Psoas muscle (tissue), 8 donors: ENCODE measurements around the gene PGC. TPM values are rescaled to one million over a fixed set of nuclear protein-coding genes. Genes with fewer than 3 reads are reported as not detected.

Experiments
- ATAC-seq, 4 donors: fragments of 200-7000 bp; cut with Tn5 transposase; one replicate each; pipeline ENCODE4 v1.9.1; 2020; ENCODE audit warnings: moderate library complexity in 3 of 4, mild to moderate bottlenecking in 2 of 4
- DNase-seq, 2 donors: peaks; one replicate each; pipeline ENCODE4 v3.0.0-alpha.2; 2020
- H3K27ac ChIP-seq: fragments of 200-600 bp; one replicate; pipeline ENCODE4 v1.8.0; 2022
- H3K27me3 ChIP-seq, 3 donors: fragments of 200-600 bp in 1 of 3; one replicate each; pipeline versions ENCODE4 v1.6.1 to v1.8.0; 2013 to 2022; ENCODE audit warnings: low read length in 2 of 3, mild to moderate bottlenecking in 2 of 3, moderate library complexity in 1 of 3; ENCODE audit not compliant: insufficient read depth in 3 of 3
- H3K36me3 ChIP-seq, 2 donors: fragments of 200-600 bp in 1 of 2; one replicate each; pipeline versions ENCODE4 v1.6.1 to v1.8.0; 2013 to 2022; ENCODE audit warnings: low read depth in 1 of 2, mild to moderate bottlenecking in 1 of 2, moderate library complexity in 1 of 2; ENCODE audit not compliant: insufficient read depth in 1 of 2
- H3K4me1 ChIP-seq: fragments of 200-600 bp; one replicate; pipeline ENCODE4 v1.8.0; 2022
- H3K4me3 ChIP-seq: fragments of 200-600 bp; one replicate; pipeline ENCODE4 v1.8.0; 2022; ENCODE audit warnings: mild to moderate bottlenecking
- H3K9me3 ChIP-seq: fragments of 200-600 bp; one replicate; pipeline ENCODE4 v1.8.0; 2022
- CTCF ChIP-seq: fragments of 200-600 bp; IDR thresholded peaks from one replicate; pipeline ENCODE4 v1.8.0; 2022; ENCODE audit warnings: antibody characterized with exemption
- WGBS, 3 donors: extraction: QIAGEN DNeasy Blood & Tissue Kit; methylation state at CpG; one replicate each; pipeline versions ENCODE4 v1.1.6 to v1.1.7; 2013; 5-methylcytosine and 5-hydroxymethylcytosine counted together
- intact Hi-C, 2 donors: fragments of 100-400 bp; cut with DNase I; formaldehyde crosslinking; loops; one replicate each; pipeline versions ENCODE4 v1.11.0 to v1.14.2; 2022
- polyA plus RNA-seq, 3 donors: library from polyadenylated mRNA; stranded (reverse); fragments of 200-250 nt; gene quantifications; one replicate each; pipeline ENCODE4 v1.2.3, GENCODE V29; 2013
- total RNA-seq, 4 donors: library from RNA; stranded (reverse); fragmentation: NEBNext Ultra II Directional in 2 of 4; extraction: Animal tissue kit (Norgen Biotek cat#: 25700) in 2 of 4; gene quantifications; one replicate each; pipeline versions ENCODE4 v1.2.1 to v1.2.4, GENCODE V29; 2021 to 2023
- donor health status: healthy with polysubstance abuse.
- donor health status: DM: no; HTN: no; CAD: no; lungs with moderate emphysema.
- donor health status: Bipolar disorder and iron deficiency.
- donor health status: healthy.
- donor health status: DM: yes; HTN: yes; CAD: no.
- donor health status: DM: no; HTN: no; CAD: no.
- donor health status: DM: no; HTN: no; CAD: no.
- donor health status: DM: yes; HTN: yes; CAD: no.

The PGC gene
- total and polyA plus RNA-seq, 7 donors, result 0.48 to 1.0 TPM; not detected in 5

GRCh38 chr6:41731561-41732086 is 15.6 kb downstream of the PGC start:
- H3K27ac ChIP-seq, result peak overlapping the region; percentile 96
- H3K36me3 ChIP-seq, result peaks cover 0 to 6% of the 10 kb centered on the region in 2 donors
- intact Hi-C loops, result loop anchor here in 1 of 2 donors (2.0 kb wide), 1 partner anchor 25 kb away; no protein-coding TSS in a partner anchor
- peaks cover 68% of the 10 kb centered on the region for H3K4me1 ChIP-seq
- no peak for TF ChIP-seq CTCF
- no peaks in the 10 kb centered on the region for H3K9me3 ChIP-seq
- 66 to 86% (median 69%) methylated on average over 7 of the region's 7 CpGs for WGBS, 3 donors
- ATAC-seq (no peak), DNase-seq (peak in 1 of 2 donors; percentile 12)
- no peaks in the 10 kb centered on the region for H3K27me3 ChIP-seq
- peak overlapping the region; percentile 88 for H3K4me3 ChIP-seq

GRCh38 chr6:41730531-41731436 is 16.4 kb downstream of the PGC start:
- intact Hi-C loops, result loop anchor here in 1 of 2 donors (2.0 kb wide), 1 partner anchor 24 kb away; no protein-coding TSS in a partner anchor
- ATAC-seq, result peak in 1 of 4 donors; percentile 23
- Histone ChIP-seq H3K4me3 (peak overlapping the region; percentile 88), H3K36me3 (peaks cover 0 to 6% of the 10 kb centered on the region in 2 donors), H3K4me1 (peaks cover 74% of the 10 kb centered on the region), H3K9me3 (no peaks in the 10 kb centered on the region), H3K27ac (peak overlapping the region; percentile 96), H3K27me3 (no peaks in the 10 kb centered on the region)
- peak in 1 of 2 donors; percentile 47 for DNase-seq
- no peak for TF ChIP-seq CTCF
- 39 to 56% (median 40%) methylated on average over 9 of the region's 9 CpGs for WGBS, 3 donors

GRCh38 chr6:41729624-41730023 is 17.6 kb downstream of the PGC start:
- intact Hi-C loops, result loop anchor here in 1 of 2 donors (2.0 kb wide), 1 partner anchor 23 kb away; no protein-coding TSS in a partner anchor
- ATAC-seq (no peak), DNase-seq (peak in 1 of 2 donors; percentile 23)
- H3K4me3 ChIP-seq, result peak overlapping the region; percentile 88
- TF ChIP-seq CTCF, result no peak
- H3K27me3 ChIP-seq, result no peaks in the 10 kb centered on the region
- WGBS, 3 donors, result 87 to 88% (median 87%) methylated on average over 7 of the region's 7 CpGs
- H3K36me3 ChIP-seq, result peaks cover 0 to 6% of the 10 kb centered on the region in 2 donors
- peak overlapping the region; percentile 79 for H3K27ac ChIP-seq
- H3K4me1 ChIP-seq, result peaks cover 84% of the 10 kb centered on the region
- H3K9me3 ChIP-seq, result no peaks in the 10 kb centered on the region

- Histone ChIP-seq H3K4me3 (peak overlapping the region; percentile 88), H3K27me3 (no peaks in the 10 kb centered on the region), H3K9me3 (no peaks in the 10 kb centered on the region), H3K27ac (peak overlapping the region; percentile 79), H3K36me3 (peaks cover 0 to 6% of the 10 kb centered on the region in 2 donors), H3K4me1 (peaks cover 91% of the 10 kb centered on the region)
- intact Hi-C loops, result no loop called here
- DNase-seq (peak in 1 of 2 donors; percentile 32), ATAC-seq (no peak)
- 61 to 86% (median 64%) methylated on average over 7 of the region's 7 CpGs for WGBS, 3 donors
- no peak for TF ChIP-seq CTCF
Observed at GRCh38 chr6:41728954-41729353, 18.2 kb downstream of the PGC start.
